ENCODE measurements around the gene GXYLT1.
A peak's percentile ranks its signal among the peaks of the same experiment; 100 is the strongest.
"Not testable (repeated sequence)": the region's sequence is repeated elsewhere in the genome, so short reads cannot be mapped to it uniquely, and the experiment has no call there.

GXYLT1 gene, protein sequence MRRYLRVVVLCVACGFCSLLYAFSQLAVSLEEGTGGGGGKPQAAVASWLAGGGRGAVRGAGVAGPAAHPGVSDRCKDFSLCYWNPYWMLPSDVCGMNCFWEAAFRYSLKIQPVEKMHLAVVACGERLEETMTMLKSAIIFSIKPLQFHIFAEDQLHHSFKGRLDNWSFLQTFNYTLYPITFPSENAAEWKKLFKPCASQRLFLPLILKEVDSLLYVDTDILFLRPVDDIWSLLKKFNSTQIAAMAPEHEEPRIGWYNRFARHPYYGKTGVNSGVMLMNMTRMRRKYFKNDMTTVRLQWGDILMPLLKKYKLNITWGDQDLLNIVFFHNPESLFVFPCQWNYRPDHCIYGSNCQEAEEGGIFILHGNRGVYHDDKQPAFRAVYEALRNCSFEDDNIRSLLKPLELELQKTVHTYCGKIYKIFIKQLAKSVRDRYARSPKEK
- long read RNA-seq, donor 1, partial matches to known transcripts: 0 of 4 reads
- long read RNA-seq, donor 1, other reads (novel, unspliced or antisense): 0 of 4 reads
- long read RNA-seq, donor 2: 0 reads
- long read RNA-seq, donor 3, full-length matches to known transcripts: 3 of 3 reads
- long read RNA-seq, donor 3, partial matches to known transcripts: 0 of 3 reads
- long read RNA-seq, donor 3, other reads (novel, unspliced or antisense): 0 of 3 reads
- long read RNA-seq, donor 4, full-length matches to known transcripts: 8 of 8 reads
- long read RNA-seq, donor 4, partial matches to known transcripts: 0 of 8 reads
- long read RNA-seq, donor 4, other reads (novel, unspliced or antisense): 0 of 8 reads
- long read RNA-seq, donor 5, full-length matches to known transcripts: 8 of 8 reads
- long read RNA-seq, donor 5, partial matches to known transcripts: 0 of 8 reads
- long read RNA-seq, donor 5, other reads (novel, unspliced or antisense): 0 of 8 reads
- long read RNA-seq, donor 6, full-length matches to known transcripts: 6 of 6 reads
- long read RNA-seq, donor 6, partial matches to known transcripts: 0 of 6 reads
- long read RNA-seq, donor 6, other reads (novel, unspliced or antisense): 0 of 6 reads
- long read RNA-seq, donor 7, full-length matches to known transcripts: 6 of 6 reads
- long read RNA-seq, donor 7, partial matches to known transcripts: 0 of 6 reads
- long read RNA-seq, donor 7, other reads (novel, unspliced or antisense): 0 of 6 reads
- long read RNA-seq, donor 8, full-length matches to known transcripts: 5 of 5 reads
- long read RNA-seq, donor 8, partial matches to known transcripts: 0 of 5 reads
- long read RNA-seq, donor 8, other reads (novel, unspliced or antisense): 0 of 5 reads

DNA sequence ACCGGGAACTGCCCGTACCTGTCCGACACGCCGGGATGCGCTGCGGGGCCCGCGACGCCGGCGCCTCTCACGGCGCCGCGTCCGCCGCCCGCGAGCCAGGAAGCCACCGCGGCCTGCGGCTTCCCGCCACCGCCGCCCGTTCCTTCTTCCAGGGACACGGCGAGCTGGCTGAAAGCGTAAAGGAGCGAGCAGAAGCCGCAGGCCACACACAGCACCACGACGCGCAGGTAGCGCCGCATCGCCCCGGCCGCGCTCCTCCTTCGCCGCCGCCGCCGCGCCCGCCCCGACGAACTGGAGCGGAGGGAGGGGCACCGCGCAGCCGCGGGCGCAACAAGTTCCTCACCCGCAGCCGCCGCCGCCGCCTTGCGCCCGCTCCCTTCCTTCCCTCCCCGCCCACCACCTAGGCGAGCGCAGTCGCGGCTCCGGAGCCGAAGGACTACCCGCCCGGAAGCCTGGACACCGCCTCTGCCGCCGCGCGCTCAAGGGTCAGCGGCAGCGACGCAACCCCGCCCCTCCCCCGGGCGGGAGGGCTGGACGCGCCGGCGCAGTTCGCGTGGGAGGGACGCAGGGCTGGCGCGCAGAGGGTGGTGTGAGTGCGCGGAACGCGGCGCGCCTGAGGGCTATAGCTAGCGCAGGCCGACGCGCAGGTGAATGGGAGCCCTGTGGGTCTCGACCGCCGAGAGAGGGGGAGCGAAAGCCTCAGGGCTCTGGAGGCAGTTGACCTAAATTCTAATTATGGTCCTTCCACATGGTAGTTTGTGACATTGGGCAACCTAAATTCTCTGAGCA lies at the start of gene GXYLT1:
TSS of gene GXYLT1 (minus strand) at position 467 of the 789 bp plus-strand sequence. CDS start at position 239, 228 bp downstream.
- peak; percentile 94 for DNase-seq

DNA sequence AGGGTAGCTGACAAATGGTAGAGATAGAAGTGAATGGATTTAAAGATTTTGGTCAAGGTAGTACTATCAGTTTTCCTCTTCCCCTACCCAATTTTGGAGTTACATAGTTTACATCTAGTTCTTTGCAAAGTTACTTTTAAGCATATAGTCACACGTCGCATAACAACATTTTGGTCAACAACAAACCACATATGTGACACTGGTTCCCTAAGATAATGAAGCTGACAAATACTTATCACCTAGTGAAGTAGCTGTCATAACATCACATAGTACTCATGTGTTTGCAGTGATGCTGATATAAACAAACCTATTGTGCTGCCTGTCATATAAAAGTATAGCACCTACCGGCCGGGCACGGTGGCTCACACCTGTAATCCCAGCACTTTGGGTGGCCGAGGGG lies 48.0 kb upstream of the GXYLT1 start:
- DNase-seq: no peak

DNA sequence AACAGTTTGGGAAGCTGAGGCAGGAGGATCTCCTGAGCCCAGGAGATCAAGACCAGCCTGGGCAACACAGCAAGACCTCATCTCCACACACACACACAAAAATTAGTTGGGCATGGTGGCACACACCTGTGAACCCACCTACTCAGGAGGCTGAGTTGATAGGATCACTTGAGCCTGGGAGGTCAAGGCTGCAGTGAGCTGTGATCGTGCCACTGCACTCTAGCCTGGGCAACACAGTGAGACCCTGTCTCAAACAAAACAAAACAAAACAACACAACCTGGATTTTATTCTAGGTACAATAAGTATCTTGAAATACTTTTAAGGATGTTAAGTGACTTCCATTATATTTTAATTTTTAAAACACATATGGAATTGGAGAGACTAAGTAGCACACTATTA lies 47.6 kb upstream of the GXYLT1 start:
- no peak for DNase-seq

DNA sequence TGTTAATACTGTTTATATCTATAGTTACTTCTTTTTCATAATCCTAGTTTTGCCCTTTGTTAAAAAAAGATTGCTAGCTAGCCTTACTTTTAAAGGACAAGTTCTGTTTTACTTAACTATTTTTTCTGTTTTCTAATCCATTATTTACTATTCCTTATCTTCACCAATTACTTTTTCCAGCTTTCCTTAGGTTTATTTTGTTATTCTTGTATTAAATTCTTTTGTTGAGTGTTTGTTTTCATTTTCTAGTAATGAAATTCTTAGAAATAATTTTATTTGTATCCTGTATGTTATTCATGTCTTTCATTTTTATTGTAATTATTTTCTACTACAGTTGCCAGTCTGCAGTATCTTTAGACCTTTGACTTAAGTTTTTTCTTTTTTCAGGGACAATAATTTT lies 45.7 kb upstream of the GXYLT1 start:
- no peak for DNase-seq

DNA sequence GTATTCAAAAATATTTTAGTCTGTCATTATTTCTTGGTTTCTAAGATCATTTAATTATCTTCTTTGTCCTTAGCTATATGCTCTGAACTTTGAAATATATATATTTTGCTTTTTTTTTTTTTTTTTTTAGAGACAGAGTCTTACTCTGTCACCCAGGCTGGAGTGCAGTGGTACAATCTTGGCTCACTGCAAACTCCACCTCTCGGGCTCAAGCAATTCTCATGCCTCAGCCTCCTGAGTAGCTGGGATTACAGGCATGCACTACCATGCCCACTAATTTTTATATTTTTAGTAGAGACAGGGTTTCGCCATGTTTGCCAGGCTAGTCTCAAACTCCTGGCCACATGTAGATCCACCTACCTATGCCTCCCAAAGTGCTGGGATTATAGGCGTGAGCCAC lies 43.6 kb upstream of the GXYLT1 start:
- DNase-seq: not testable (repeated sequence)

DNA sequence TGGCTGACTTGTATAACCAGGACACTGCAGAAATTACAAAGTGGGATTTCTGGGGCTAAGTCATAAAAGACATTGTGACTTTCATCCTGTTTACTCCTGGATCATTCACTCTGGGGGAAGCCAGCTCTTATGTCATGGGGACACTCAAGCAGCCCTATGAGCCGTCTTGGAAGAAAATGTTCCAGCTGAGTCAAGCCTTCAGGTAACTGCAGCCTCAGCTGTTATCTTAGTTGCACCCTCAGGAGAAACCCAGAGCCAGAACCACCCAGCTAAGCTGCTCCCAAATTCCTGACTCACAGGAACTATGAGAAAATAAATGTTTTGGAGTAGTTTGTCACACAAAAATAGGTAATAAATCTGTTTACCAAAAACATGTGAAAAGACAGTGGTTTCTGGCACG lies 43.1 kb upstream of the GXYLT1 start:
- DNase-seq: no peak

DNA sequence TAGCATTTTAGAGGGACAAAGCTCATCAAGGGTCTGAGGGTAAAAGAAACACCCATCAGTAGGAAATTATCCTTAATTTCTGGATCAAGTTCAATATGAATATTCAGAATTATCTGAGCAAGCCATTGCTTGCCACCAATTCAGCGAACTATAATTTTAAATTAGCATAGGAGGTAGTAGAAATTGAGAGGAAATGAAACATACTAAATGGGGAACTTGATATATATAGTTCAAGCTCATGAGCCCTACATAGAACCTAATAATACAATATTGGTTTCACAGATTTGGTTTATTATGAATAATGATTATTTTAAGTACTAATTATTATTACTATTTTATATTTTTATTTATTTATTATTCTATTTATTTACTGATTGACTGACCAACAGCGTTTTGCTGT lies 42.1 kb upstream of the GXYLT1 start:
- no peak for DNase-seq

DNA sequence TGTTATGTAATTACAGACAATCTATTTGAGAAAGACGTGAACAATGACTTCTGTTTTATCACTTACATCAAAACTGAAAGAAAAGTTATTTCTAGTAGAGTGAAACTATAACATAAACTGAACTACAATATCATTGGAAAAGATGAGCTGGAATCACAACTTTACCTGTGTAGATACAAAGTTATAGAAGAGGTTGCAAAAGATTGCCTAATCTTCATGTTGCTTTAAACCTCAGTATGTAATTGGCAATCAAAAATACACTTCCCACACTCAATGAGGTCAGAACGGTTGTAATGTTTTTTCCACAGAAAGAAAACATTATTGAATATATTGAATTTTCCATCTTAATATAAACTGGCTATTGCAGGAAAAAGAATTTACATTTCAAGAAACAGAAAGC lies 37.7 kb upstream of the GXYLT1 start:
- DNase-seq: no peak

DNA sequence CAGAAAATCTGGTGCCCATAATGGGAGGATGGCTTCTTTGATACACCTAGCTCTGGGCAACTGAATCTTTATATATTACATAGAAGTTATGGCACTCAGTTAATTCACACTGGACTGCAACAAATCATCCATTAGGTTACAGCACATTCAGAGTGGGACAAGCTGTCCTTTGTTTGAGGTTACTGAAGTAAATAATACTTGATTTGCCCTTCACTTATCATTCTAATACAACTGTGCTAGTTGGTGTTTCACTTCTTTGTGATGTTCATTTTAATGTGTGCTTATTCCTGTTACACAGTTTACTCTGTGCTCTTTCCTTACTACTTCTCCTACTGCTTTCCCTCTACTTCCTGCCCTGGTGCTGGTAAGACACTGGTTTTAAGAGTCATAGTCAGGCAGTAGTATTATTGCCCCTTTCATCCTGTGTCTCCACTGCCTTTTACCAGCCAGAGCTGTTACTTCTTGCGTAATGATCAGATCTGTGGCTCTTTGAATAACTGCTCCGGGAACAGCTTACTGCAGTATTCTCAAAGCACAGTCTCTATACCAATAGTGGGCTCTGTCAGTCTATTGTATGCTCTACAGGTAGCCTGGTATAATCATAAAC lies 36.4 kb upstream of the GXYLT1 start:
- no peak for DNase-seq

DNA sequence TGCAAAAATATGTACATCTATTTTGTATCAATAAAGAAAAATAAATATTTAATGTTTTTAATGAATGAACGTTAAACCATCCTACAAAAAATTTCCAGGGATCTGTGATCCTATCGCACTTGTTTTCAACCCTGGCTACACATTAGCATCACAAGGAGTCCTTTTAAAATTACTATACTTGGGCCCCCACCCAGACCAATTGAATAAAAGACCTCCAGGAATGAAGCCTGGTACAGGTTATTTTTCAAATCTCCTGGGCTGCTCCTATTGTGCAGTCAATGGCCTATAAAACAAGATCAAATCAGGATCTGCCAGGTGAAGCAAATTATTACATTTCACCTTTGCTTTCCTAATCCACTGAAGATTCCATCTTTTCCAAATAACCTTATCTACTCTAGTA lies 33.4 kb upstream of the GXYLT1 start:
- no peak for DNase-seq

DNA sequence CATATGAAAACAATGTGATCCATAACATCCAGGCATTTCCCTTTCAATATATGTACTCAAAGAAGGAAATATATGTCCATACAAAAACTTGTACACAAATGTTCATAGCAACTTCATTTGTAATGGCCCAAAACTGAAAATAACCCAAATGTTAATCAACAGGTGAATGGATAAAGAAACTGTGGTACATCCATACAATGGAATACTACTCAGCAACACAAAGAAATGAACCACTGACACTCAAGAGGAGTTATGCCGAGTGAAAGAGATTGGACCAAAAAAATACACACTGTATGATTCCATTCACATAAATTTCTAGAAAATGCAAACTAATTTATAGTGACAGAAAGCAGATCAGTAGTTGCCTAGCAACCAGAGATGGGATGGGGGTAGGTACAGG lies 30.3 kb upstream of the GXYLT1 start:
- DNase-seq: no peak

DNA sequence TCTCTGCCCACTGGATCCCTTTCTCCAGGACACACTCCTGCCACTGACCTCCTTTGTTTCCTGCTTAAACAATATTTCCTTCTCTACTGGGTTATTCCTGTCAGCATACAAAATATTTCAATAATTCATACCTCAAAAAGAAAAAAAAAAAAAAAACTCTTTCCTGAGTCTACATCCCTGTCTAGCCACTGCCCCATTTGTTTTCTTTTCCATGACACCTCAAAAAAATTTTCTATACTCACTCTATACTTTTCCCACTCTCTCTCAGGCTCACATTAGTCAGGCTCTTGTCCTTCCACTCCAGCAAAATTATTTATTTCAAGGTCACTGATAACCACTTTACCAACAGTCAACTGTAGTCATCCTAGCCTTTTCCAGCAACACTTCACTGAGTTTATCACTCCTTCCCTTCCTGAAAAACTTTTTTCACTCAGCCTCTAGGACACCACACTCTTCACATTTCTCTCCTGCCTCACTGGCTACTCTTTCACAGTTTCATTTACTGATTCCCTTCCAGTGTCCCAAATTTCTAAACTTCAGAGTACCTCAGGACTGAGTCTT lies 29.4 kb upstream of the GXYLT1 start:
- DNase-seq: no peak

DNA sequence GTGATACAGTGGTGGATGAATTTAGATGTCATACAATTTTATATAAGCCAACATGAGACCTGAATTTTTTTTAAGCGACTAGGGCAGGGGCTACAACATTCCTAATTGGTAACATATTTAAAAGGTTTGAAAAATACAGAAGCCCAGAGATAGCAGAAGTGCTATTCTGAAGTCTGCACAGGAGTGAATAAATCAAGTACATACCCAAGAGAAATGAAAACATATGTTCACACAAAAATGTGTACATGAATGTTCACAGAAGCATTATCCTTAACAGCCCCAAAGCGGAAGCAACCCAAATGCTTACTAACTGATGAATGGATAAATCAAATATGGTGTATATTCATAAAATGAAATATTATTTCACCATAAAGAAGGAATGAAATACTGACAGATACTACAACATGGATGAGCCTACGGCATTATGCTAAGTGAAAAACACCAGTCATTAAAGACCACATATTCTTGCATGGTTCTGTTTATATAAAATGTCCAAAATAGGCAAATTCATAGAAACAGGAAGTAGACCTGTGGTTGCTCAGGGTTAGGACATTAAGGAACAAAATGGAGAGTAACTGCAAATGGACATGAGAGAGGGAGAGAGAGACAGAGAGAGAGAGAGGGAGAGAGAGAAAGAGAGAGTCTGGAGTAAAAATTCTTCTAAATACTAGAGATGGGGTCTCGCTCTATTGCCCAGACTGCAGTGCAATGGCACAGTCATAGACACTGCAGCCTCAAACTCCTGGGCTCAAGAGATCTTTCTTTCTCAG lies 28.0 kb upstream of the GXYLT1 start:
- no peak for DNase-seq

DNA sequence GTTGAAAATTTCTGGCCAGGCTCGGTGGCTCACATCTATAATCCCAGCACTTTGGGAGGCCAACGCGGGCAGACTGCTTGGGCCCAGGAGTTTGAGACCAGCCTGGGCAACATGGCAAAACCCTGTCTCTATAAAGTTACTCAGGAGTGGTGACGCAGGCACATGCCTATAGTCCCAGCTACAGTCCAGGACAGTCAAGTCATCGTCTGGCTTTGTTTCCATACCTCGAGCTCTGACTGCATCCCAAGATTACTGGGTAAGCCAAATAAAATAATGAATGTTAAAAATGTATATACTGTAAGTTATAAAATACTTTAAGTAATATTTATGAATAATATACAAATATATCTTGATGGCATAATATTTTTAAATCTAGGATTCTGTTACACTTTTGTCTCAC lies 23.0 kb upstream of the GXYLT1 start:
- DNase-seq: no peak

DNA sequence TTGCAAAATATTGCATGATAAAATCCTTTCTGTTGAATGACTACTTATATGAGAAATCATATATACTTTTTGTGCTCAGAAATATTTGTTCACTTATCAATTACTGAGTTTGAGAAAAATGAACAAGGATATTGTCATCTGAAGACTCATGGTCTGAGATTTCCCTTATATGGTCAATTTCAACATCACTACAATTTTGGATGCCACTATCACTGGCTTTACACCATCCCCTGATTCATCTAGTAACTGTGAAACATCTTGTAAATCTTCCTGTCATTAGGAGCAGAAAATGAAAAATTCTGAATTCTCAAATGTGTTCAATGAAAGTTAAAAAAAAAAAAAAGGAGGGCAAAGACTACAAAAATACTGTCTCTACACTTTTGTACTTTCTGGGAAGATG lies 21.8 kb upstream of the GXYLT1 start:
- DNase-seq: no peak

DNA sequence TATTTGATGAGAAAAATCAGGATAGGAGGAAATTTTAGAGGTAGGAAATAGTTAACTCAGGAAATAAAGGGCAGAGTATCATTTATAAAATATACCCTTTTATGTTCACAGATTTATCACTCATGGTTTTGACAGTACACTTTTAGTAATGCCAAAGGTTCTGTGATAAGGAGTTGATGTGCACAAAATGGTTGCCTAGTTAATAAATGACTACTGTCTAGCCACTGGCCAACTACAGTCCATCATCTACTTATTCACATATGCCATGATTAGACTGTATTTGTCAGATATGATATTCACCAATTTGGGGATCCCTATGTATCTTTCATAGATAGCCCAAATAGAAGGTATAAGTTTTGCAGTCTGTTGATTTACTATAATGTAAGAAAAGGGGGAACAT lies 19.2 kb upstream of the GXYLT1 start:
- no peak for DNase-seq

DNA sequence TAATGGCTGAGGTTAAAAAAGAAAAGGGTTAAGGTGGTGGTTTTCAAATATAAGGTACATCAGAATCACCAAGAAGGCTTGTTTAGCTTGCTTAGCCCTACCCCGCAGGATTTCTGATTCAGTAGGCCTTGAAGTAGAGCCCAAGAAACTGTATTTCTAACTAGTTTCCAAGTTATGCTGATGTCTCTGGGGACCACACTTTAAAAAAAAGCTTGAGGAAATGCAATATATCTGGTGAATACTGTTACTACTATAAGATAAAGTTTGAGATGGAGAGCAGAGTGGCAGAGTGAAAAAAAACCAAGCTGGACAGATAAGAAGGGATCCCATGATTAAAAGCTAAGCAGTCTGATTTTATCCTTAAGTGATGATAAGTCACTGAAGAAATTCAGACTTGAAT lies 18.3 kb upstream of the GXYLT1 start:
- DNase-seq: no peak

DNA sequence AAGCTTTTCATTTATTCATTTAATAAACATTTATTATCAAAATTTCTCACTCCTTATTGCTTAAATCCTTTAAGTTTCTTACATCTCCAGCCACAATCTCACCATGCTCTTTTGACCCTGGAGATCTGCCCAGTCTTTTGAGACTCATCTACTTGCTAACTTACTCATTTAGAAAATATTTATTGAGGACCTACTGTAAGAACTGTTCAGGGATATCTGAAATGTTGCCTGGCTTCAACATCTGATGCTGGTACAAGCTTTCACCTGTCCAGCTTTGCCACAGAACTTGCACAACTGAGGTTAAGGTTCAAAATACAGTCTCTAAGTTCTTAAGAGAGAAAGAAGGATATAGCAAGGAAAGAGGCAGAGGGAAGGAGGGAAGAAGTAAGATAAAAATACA lies 17.5 kb upstream of the GXYLT1 start:
- DNase-seq: no peak

DNA sequence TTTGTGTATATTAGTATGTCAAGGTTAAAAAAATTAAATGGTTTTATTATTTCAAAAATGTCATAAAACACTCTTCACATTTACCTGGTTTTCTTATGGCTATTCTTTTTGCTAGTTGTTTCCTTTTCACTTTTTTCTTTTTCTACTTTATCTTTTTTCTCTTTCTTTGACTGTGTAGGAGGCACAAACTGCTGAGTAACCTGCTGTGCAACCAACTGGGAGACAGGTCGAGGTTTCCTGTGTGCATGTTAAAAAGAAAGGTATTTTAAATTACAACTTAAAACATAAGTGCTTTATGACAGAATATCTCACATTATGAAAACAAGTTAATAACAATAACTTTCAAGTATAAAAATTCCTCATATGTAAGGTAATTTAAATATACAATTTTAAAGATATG lies 16.9 kb upstream of the GXYLT1 start:
- no peak for DNase-seq

DNA sequence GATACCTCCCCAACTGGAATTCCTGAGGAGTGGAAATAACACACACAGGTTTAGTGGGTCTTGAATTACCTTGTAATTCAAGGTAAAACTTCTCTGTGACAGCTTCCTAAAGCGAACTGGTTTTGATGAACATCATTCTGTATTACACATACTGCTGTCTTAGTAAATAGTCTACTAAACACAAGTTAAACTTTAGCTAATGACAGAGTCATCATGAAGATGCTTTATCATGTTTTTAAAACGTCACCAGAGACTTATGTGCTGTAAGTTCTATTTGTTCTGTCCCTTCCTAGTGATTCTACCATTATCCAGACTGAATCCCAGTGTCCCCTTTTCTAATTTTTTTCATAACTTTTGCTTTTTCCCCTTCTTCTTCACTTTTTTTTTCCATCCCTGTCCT lies 11.6 kb upstream of the GXYLT1 start:
- DNase-seq: no peak
